ENCODE results near the gene PRRX2. TPM values are rescaled to one million over a fixed set of nuclear protein-coding genes. Genes with fewer than 3 reads are reported as not detected.

PRRX2 gene
- total RNA-seq, 2 donors from 2014 or later = 4.3 to 14.3 TPM

DNA sequence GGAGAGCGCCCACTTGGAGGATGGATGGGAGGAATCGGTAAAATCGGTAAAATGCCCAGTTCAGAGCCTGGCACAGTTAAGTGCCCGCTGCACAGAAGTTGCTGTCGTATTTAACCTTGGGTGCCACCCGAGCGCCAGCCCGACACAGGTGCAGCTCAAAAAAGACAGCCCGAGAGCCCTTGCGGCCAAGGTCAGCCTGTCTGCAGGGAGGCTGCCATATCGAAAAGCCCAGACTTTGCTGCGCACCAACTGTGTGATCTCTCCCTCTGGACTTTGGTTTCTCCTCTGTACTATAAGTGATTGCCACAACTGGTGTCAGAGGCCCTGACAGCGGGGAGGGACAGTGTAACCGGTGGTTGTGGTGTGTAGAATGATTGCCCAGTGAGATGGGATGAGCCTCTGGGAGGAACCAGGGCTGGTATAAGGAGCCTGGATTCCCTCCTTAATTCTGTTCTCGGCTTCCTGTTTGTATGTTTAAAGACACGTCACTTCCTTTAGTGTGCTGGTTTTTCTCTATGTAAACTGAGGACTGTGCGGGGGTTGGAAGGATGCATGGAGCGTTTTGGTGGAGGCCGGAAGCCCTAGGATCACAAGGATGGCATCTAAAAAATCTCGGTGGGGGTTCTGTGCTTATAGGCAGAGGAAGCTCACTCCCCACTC is 38.7 kb upstream of the PRRX2 start:
- H3K4me3 ChIP-seq = peak overlapping the region; percentile 84 to 87
- peak overlapping the region; percentile 90 to 93 for H3K27ac ChIP-seq
- no peak for DNase-seq (ENCODE audit: low spot score)
- intact Hi-C loops (cut with DNase I) = no loop called here
- no peaks in the 10 kb centered on the region for H3K9me3 ChIP-seq
- TF ChIP-seq, protein P1, sequence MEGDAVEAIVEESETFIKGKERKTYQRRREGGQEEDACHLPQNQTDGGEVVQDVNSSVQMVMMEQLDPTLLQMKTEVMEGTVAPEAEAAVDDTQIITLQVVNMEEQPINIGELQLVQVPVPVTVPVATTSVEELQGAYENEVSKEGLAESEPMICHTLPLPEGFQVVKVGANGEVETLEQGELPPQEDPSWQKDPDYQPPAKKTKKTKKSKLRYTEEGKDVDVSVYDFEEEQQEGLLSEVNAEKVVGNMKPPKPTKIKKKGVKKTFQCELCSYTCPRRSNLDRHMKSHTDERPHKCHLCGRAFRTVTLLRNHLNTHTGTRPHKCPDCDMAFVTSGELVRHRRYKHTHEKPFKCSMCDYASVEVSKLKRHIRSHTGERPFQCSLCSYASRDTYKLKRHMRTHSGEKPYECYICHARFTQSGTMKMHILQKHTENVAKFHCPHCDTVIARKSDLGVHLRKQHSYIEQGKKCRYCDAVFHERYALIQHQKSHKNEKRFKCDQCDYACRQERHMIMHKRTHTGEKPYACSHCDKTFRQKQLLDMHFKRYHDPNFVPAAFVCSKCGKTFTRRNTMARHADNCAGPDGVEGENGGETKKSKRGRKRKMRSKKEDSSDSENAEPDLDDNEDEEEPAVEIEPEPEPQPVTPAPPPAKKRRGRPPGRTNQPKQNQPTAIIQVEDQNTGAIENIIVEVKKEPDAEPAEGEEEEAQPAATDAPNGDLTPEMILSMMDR (IDR thresholded peaks at IDR 0.05) = no peak
- TF ChIP-seq POLR2AphosphoS5 (IDR thresholded peaks at IDR 0.05) (no peak), POLR2A (IDR thresholded peaks at IDR 0.05) (no peak)
- no peaks in the 10 kb centered on the region for H3K36me3 ChIP-seq
- WGBS = 5% methylated on average over 20 of the region's 20 CpGs
- no peaks in the 10 kb centered on the region for H3K27me3 ChIP-seq (replicated peaks; ENCODE audit: insufficient read depth)
- H3K4me1 ChIP-seq (replicated peaks) = peaks cover 17% of the 10 kb centered on the region

- 34% methylated on average over 12 of the region's 12 CpGs for WGBS
- H3K9me3 ChIP-seq = no peaks in the 10 kb centered on the region
- no peaks in the 10 kb centered on the region for H3K36me3 ChIP-seq
- intact Hi-C loops (cut with DNase I) = no loop called here
- peak overlapping the region in 1 of 2 donors; percentile 93 for H3K27ac ChIP-seq
- peaks cover 17% of the 10 kb centered on the region for H3K4me1 ChIP-seq (replicated peaks)
- H3K27me3 ChIP-seq (replicated peaks; ENCODE audit: insufficient read depth) = no peaks in the 10 kb centered on the region
- H3K4me3 ChIP-seq = peak overlapping the region in 1 of 2 donors; percentile 84
- TF ChIP-seq POLR2A (IDR thresholded peaks at IDR 0.05) (no peak), POLR2AphosphoS5 (IDR thresholded peaks at IDR 0.05) (no peak)
- TF ChIP-seq, protein P1 (IDR thresholded peaks at IDR 0.05) = no peak
- no peak for DNase-seq (ENCODE audit: low spot score)
Measured at GRCh38 chr9:129627556-129628440, 37.6 kb upstream of the PRRX2 start.

- Histone ChIP-seq H3K36me3 (peaks cover 0 to 4% of the 10 kb centered on the region in 2 donors), H3K4me1 (replicated peaks) (peaks cover 17% of the 10 kb centered on the region), H3K27me3 (replicated peaks; ENCODE audit: insufficient read depth) (no peaks in the 10 kb centered on the region), H3K9me3 (no peaks in the 10 kb centered on the region), H3K27ac (no peak overlapping the region), H3K4me3 (no peak overlapping the region)
- WGBS = 63% methylated on average over 6 of the region's 6 CpGs
- intact Hi-C loops (cut with DNase I) = no loop called here
- no peak for DNase-seq (ENCODE audit: low spot score)
- TF ChIP-seq POLR2A (IDR thresholded peaks at IDR 0.05) = no peak
- TF ChIP-seq POLR2AphosphoS5 (IDR thresholded peaks at IDR 0.05) = no peak
- TF ChIP-seq, protein P1 (IDR thresholded peaks at IDR 0.05) = no peak
Measured at GRCh38 chr9:129628709-129629108, 36.7 kb upstream of the PRRX2 start.

DNA sequence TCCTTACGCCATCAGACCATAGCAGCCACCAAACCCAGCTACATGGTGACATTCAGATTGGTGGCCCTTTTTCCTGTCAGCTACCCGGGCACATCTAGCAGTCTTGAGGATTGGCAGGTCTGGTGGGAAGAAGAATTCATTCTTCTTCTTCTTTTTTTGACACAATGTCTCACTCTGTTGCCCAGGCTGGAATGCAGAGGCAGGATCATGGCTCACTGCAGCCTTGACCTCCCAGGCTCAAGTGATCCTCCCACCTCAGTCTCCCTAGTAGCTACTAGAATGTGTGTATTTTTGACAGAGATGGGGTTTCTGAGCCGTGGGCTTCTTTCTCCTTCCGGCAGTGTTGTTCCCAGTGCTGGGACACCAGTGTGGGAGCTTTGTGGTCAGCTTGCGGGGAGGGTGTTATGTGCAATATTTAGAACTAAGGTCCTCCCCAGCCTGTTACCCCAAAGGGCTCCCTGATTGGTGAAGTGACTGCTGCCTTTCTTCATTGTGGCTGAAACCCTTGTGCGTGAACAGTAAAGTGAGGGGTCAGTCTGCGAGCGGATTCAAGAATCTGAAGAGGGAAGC is 36.1 kb upstream of the PRRX2 start:
- Histone ChIP-seq H3K27ac (no peak overlapping the region), H3K36me3 (peaks cover 0 to 9% of the 10 kb centered on the region in 2 donors), H3K27me3 (replicated peaks; ENCODE audit: insufficient read depth) (no peaks in the 10 kb centered on the region), H3K9me3 (no peaks in the 10 kb centered on the region), H3K4me3 (no peak overlapping the region), H3K4me1 (replicated peaks) (peaks cover 17% of the 10 kb centered on the region)
- WGBS = 92% methylated on average over 8 of the region's 8 CpGs
- intact Hi-C loops (cut with DNase I) = no loop called here
- TF ChIP-seq, protein P1 (IDR thresholded peaks at IDR 0.05) = no peak
- no peak for TF ChIP-seq POLR2A (IDR thresholded peaks at IDR 0.05)
- TF ChIP-seq POLR2AphosphoS5 (IDR thresholded peaks at IDR 0.05) = no peak
- no peak for DNase-seq (ENCODE audit: low spot score)
